ENCODE results near the gene ZACN. TPM values are rescaled to one million over a fixed set of nuclear protein-coding genes. Genes with fewer than 3 reads are reported as not detected.

ZACN gene
- total RNA-seq, 4 donors from 2014 or later = not detected

DNA sequence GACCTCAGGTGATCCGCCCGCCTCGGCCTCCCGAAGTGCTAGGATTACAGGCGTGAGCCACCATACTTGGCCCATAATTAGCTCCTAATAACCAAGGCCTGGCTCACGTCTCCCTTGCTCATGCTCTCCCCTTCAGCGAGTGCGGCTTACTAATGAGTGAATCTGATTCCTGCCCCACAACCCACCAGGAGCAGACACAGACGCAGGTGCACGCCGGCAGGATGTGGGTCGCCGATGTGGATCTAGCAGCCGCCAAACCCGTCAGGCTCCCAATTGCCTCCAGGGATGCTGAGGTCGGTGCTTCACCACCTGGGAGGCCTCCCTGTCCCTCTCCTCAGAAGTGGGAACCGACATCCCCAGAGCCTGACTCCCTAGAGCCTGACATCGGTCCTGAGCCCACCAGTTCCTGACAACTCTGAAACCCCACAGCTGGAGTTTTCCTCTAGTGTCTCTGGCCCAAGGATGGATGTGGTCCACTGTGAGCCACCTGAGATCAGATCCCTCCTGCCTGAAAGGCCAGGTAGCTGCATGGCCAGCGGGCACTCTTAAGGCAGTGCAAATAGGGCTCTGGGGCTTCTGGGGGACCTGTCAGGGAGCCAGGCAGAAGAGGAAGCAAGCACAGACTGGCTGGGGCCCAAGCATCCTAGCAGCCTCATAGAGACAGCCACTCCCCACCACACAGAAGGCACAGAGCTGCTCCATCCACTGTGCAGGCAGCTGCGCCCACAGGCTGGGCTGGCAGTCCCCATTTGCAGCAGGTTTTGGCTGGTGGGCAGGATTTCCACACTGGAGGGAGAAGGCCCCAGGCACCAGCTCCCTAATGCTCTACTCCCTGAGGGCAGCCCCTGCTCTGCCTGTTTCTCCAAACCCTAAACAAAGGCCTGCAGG lies 13.8 kb downstream of the ZACN start:
- no peak for DNase-seq (ENCODE audit: low spot score in 2 of 2)
- no peak overlapping the region for H3K4me3 ChIP-seq (ENCODE audit: low read depth, poor library complexity, severe bottlenecking)
- 92 to 93% methylated on average over 20 of the region's 20 CpGs for WGBS, 2 donors
- TF ChIP-seq POLR2A (IDR thresholded peaks at IDR 0.05) = no peak
- TF ChIP-seq, protein P1, sequence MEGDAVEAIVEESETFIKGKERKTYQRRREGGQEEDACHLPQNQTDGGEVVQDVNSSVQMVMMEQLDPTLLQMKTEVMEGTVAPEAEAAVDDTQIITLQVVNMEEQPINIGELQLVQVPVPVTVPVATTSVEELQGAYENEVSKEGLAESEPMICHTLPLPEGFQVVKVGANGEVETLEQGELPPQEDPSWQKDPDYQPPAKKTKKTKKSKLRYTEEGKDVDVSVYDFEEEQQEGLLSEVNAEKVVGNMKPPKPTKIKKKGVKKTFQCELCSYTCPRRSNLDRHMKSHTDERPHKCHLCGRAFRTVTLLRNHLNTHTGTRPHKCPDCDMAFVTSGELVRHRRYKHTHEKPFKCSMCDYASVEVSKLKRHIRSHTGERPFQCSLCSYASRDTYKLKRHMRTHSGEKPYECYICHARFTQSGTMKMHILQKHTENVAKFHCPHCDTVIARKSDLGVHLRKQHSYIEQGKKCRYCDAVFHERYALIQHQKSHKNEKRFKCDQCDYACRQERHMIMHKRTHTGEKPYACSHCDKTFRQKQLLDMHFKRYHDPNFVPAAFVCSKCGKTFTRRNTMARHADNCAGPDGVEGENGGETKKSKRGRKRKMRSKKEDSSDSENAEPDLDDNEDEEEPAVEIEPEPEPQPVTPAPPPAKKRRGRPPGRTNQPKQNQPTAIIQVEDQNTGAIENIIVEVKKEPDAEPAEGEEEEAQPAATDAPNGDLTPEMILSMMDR (IDR thresholded peaks at IDR 0.05) = no peak
- intact Hi-C loops (cut with DNase I; ENCODE audit: low total_unique reads) = no loop called here

DNA sequence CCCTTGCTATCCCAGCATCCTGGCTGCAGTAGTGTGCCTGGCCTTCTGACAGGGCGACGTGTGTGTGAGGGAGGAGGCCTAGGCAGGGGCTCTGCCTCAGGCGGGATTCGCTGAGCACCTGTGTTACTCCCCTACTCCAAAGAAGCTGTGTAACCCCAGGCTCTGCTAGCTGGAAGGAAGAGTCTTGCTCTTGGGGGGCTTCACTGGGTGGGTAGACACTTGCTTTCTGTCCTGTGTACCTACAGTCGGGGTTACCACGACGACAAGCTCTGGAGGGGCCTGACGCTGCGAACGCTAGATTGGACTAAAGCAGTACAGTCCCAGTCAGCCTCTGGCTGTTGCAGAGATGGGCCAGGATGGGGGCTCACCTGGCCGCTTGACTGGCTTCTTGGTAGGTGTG lies 15.1 kb downstream of the ZACN start:
- TF ChIP-seq, protein P1 (IDR thresholded peaks at IDR 0.05) = no peak
- TF ChIP-seq POLR2A (IDR thresholded peaks at IDR 0.05) = no peak
- intact Hi-C loops (cut with DNase I; ENCODE audit: low total_unique reads) = no loop called here
- peak in 1 of 2 donors; percentile 5 for DNase-seq (ENCODE audit: low spot score in 2 of 2)
- no peak overlapping the region for H3K4me3 ChIP-seq (ENCODE audit: low read depth, poor library complexity, severe bottlenecking)
- 86 to 90% methylated on average over 11 of the region's 11 CpGs for WGBS, 2 donors

DNA sequence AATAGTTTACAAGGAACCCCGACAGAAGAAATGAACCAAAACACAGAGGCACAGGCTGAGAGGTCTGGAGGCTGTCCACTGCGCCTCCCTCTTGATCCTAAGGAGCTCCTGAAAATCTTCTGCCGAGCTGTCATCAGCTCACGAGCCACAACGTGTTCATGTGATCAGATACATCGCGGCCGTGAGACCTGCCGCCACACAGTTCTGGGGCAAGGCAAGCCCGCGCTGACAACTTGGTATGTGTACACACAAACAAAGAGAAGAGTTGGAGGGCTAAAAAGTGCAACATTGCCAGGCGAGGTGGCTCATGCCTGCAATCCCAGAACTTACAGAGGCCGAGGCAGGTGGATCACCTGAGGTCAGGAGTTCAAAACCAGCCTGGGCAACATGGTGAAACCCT lies 17.0 kb downstream of the ZACN start:
- WGBS, 2 donors = 87 to 93% methylated on average over 13 of the region's 13 CpGs
- TF ChIP-seq, protein P1 (IDR thresholded peaks at IDR 0.05) = no peak
- no peak for TF ChIP-seq POLR2A (IDR thresholded peaks at IDR 0.05)
- DNase-seq (ENCODE audit: low spot score in 2 of 2) = no peak
- no peak overlapping the region for H3K4me3 ChIP-seq (ENCODE audit: low read depth, poor library complexity, severe bottlenecking)
- intact Hi-C loops (cut with DNase I; ENCODE audit: low total_unique reads) = no loop called here

DNA sequence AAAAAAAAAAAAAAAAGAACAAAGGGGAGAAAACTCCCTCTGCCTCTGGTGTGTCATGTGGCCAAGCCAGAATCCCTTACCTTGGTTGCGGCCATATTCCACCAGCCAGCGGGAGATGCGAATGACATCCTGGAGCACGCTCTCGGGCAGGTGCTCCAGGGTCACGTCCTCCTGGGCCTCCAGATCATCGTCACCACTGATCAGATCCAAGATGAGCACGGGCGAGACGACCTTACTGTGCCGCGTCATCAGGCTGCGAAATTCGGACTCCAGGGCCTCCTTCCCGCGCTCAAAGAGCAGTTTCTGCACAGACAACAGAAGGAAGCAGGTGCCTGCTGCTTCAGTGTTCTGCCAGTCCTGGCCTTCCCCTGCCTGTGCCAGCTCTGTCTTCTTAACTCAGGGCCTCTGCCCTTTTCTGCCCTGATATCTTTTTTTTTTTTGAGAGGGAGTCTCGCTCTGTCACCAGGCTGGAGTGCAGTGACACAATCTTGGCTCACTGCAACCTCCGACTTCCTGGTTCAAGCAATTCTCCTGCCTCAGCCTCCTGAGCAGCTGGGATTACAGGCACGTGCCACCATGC lies 18.8 kb downstream of the ZACN start:
- WGBS, 2 donors = 91 to 97% methylated on average over 19 of the region's 19 CpGs
- intact Hi-C loops (cut with DNase I; ENCODE audit: low total_unique reads) = no loop called here
- DNase-seq (ENCODE audit: low spot score in 2 of 2) = no peak
- no peak overlapping the region for H3K4me3 ChIP-seq (ENCODE audit: low read depth, poor library complexity, severe bottlenecking)
- TF ChIP-seq, protein P1 (IDR thresholded peaks at IDR 0.05) = no peak
- TF ChIP-seq POLR2A (IDR thresholded peaks at IDR 0.05) = no peak

DNA sequence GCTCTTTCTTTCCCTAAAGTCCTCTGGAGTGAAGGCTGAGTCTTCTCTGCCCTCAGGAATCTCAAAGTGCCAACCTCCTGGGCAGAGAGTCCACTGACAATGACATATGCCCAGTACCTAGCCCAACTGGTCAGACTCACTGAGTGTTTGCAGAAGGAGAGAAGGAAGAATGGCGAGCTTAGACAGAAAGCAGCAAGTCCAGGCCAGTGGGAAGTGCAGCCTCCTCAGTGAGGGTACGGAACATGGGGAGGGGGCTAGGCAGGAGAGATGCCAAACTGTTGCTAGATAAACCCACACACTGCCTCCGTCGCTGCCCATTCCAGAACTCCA lies 23.9 kb downstream of the ZACN start:
- no peak for TF ChIP-seq POLR2A (IDR thresholded peaks at IDR 0.05)
- TF ChIP-seq, protein P1 (IDR thresholded peaks at IDR 0.05) = no peak
- WGBS, 2 donors = 0% methylated on average over 4 of the region's 4 CpGs
- peak overlapping the region; percentile 71 for H3K4me3 ChIP-seq (ENCODE audit: low read depth, poor library complexity, severe bottlenecking)
- intact Hi-C loops (cut with DNase I; ENCODE audit: low total_unique reads) = no loop called here
- DNase-seq (ENCODE audit: low spot score in 2 of 2) = no peak
